GM21528 (cell line): ENCODE results near the gene CLEC11A.
A peak's percentile ranks its signal among the peaks of the same experiment; 100 is the strongest.
"Not testable (repeated sequence)": the region's sequence is repeated elsewhere in the genome, so short reads cannot be mapped to it uniquely, and the experiment has no call there.

Experiments
- ATAC-seq: cut with Tn5 transposase; IDR thresholded peaks from one replicate; pipeline ENCODE4 v1.9.1; 2021; ENCODE audit warnings: mild to moderate bottlenecking, moderate library complexity; ENCODE audit not compliant: unreplicated experiment, low FRiP score

The CLEC11A gene

DNA sequence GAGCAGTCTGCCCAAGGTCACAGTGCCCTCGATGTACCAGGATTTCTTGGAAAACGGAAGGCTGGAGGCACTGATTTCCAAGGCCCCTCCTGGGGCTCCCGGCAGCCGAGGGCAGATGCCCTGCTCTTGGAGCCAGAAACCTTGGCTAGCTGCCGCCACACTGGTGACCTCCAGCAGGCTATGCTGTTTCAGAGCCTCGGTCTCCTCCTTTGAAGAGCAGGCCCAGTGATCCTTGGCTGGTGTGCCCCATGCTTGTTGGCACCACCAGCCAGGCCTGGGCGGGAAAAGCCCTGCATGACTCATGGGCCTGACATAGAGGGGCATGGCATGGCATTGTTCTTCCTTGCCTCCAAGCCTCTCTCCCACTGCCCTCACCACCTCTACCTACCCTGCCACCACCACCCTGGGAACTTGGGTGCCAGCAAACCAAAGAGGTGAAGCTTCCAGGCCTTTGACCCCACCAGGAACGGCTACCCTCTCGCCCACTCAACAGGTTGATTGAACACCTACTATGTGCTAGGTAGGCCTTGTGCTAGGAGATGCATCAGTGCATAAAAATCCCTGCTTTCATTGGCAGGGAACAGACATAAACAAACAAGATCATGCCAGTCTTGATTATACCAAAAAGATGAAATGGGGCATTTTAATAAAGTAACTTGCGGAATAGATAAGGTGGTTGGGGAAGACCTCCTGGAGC is 1.6 kb upstream of the CLEC11A start:
- no peak for ATAC-seq

DNA sequence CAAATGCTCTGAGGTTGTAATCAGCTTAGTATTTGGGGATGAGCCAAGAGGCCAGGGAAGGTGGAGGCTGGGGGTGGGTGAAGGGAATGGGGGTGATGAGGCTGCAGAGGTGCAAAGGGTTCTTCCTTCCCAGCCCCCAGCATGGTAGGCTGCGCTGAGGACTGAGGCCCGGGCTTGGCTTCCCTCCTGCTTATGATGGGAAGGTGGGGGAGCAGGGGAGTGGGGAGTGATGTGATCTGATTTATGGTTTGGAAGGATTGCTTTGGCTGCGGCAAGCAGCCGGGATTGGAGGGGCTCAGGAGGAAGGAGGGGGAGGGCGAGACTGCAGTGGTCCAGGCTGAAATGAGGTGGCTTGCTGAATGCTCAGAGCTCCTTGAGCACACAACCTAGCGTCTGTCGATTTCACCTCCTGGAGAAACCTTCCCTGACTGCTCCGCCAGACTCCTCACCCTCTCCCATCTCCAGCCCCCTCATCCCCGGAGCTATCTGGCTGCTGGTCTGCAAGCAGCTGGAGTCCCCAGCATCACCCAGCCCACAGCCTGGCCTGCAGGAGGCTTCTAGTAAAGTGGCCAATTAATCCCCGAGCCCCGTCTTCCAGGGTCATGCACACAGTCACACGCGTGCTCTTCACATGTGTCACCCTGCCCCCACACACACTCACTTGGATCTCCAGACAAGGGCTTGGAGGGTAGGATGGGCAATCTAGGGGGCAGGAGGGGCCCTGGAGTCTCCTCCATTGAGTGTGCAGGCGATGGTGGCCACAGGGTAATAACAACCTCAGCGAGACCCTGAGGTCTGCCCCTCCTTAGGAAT is 757 bp upstream of the CLEC11A start:
- ATAC-seq = no peak

DNA sequence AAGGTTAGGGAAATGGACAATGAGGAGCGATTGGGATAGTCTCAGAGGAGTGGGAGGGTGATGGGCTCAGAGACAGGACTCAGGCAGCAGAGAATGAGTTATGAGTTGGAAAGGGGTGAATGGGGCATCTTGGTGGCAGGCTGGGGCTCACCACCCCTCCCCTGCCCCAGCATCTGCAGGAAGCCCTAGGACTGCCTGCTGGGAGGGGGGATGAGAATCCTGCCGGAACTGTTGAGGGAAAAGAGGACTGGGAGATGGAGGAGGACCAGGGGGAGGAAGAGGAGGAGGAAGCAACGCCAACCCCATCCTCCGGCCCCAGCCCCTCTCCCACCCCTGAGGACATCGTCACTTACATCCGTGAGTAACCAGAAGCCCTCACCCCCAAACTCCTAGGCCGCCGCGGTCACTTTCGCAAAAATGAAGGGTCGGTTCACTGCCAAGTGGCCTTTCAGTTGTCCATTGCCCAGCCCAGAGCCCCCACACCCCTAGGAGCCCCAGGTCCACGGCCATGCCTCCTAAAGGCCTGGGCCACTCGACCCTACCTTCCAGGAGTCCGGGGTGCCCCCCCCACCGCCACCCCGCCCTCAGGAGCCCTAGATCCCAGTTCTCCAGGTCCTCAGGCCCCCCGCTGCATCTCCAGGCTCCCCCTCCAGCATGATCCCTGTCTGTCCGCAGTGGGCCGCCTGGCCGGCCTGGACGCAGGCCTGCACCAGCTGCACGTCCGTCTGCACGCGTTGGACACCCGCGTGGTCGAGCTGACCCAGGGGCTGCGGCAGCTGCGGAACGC is 764 bp downstream of the CLEC11A start:
- ATAC-seq = no peak

DNA sequence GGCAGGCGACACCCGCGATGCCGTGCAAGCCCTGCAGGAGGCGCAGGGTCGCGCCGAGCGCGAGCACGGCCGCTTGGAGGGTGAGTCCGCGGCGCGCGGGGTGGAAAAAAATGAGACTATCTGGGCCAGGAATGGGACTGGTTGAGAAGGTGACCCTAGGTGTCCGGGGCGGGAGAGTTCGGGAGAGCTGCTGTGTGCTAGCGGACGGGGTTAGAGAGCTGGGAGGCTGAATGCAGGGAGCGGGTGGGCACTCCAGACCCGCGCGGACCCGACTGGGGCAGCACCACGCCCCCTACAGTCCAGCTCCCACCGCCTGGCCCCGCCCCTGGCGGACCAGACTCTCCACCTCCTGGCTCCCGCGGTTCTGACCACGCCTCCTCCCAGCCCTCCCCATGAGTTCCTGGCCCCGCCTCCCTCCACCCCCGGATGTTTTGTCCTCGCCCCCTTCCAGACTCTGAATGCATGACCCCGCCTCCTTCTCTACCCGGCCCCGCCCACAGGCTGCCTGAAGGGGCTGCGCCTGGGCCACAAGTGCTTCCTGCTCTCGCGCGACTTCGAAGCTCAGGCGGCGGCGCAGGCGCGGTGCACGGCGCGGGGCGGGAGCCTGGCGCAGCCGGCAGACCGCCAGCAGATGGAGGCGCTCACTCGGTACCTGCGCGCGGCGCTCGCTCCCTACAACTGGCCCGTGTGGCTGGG is 1.5 kb downstream of the CLEC11A start:
- ATAC-seq = peak; percentile 58

DNA sequence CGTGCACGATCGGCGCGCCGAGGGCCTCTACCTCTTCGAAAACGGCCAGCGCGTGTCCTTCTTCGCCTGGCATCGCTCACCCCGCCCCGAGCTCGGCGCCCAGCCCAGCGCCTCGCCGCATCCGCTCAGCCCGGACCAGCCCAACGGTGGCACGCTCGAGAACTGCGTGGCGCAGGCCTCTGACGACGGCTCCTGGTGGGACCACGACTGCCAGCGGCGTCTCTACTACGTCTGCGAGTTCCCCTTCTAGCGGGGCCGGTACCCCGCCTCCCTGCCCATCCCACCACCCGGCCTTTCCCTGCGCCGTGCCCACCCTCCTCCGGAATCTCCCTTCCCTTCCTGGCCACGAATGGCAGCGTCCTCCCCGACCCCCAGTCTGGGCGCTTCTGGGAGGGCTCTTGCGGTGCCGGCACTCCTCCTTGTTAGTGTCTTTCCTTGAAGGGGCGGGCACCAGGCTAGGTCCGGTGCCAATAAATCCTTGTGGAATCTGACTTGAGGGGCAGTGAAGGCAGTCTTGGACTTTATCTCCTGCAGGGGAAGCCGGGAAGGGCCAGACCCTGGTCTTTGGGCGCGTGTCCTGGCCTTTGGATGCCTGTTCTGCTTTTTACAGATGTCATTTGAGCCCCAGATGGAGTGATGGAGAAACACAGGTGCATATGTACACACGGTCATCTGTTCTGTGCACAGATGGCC is 2.2 kb downstream of the CLEC11A start:
- ATAC-seq = no peak

DNA sequence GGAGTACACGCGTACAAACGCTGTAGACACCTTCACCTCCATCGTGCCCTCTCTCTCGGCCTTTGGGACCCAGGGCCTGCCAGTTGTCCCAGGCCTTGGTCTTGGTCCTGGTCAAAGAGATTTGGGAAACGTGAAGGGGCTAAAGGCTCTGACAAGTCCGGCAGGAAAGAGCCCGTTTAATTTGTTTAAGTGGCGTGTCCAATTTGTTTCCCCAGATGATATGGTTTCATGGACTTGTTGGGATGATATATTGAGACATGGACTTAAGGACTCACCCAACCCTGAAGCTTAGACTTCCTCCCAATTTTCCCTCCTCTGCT is 2.7 kb downstream of the CLEC11A start:
- ATAC-seq = no peak

DNA sequence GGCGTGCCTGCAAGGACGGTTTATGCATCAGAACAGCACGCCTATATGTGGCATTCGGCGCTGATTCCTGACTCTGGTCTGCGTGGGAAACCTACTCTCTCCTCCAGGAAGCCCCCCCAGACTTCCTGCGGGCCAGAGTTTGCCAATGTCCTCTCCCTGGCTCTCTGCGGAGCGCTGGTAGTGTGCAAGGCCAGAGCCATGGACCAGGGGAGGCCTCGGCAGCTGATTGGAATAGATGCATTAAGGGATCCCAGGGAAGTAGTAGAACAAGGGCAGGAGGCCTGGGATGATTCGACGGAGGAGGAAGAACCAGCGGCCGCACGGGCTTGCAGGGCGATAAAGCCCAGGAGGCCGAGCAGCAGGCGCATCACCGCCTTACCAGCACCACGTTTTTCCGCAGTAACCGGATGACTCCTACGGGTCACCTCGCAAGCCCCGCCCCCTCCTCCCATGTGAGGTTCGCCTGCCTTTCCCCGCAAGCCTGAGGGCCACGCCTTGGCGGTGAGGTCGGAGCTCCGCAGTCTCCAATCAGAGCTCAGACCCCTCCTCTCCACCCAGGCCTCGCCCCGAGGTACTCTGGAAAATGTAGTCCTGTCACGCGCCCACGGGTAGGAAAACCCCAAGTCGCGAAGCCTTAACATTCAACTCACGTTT is 5.0 kb downstream of the CLEC11A start:
- ATAC-seq = no peak

DNA sequence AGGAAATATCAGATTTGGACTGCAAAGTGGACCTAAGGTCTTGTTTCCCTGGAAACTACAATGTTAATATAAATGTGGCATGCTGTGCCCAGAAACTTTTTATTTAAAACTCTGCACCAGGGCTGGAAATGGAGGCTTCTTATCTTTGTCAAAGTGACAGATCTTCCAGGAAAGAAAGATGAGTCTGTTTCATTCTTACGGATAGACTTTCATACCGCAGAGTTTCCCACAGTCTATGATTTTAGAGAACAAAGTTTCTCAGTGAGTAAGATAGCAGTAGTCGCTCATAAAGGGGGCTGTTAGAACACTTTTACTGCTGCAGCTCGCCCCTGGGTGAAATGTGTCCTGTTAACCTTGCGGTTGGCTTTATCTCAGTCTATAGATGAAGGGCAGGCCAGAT is 6.7 kb downstream of the CLEC11A start:
- no peak for ATAC-seq

DNA sequence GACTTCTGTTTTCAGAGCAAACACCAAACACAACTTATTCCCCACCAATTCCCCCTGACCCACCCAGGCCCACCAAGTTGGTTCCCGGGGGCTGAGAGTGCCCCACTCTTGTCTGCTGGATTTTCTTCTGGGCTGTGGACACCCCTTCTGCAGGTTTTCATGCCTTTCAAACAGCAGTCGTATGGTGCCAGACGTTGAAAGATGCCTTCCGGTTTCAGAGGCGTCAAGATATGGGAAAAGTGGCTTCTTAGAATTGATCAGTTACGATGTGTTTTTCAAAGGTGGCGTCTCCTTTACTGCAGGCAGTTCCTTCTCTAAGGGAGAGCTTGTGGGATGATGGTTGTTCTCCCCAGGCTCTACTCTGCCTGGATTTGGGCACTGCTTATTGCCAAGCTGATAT is 12.7 kb downstream of the CLEC11A start:
- no peak for ATAC-seq

DNA sequence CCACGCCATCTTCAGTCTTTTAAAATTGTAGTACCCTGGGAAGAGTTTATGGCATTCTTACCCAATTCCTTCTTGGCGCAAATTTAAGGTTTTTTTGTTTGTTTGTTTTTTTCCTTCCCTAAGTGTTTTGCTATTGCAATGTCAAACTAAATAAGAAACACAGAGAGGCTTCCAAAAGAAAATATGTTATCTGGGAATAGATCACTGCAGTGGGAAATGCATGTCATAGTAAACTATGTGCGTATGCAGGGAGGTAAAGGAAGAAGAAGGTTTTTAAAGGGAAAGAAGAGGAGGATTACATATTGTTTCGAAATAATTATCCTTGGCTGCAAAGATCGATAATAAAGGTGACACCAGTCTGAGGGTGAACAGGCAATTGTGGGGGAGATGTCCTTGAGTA is 13.2 kb downstream of the CLEC11A start:
- ATAC-seq = no peak

DNA sequence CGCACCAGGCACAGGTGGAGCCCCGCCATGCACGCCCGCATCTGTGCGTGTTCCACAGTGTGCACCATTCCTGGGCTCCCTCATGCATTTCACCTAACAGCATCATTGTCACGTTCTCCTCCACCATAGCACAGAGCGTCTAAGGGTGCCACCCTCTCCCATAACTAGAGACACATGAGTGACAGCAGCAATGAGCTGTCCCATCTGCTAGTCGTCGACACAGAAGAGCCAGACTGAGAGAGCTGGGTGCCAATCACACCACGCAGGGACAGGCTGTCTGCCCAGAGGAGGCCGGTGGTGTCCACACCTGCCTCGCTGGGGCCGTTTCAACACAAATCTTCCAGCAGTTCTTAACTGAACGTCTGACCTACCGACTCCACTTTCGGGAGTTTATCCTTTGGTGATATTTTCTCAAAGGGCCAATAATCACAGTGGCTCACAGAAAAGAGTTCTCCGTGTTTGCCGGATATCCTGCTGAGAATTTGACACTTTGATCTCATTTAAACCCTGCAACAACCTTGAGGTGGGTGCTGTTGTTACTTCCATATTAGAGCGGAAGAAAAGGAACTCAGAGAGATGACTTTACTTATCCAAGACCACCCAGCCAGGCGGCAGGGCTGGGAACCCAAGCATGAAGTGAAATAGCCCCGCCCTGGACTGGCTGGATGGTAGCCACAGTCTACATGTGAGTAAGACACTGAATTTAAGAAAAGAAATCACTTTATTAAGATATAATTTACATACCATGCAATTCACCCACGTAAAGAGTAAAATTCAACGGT is 16.2 kb downstream of the CLEC11A start:
- ATAC-seq = no peak

DNA sequence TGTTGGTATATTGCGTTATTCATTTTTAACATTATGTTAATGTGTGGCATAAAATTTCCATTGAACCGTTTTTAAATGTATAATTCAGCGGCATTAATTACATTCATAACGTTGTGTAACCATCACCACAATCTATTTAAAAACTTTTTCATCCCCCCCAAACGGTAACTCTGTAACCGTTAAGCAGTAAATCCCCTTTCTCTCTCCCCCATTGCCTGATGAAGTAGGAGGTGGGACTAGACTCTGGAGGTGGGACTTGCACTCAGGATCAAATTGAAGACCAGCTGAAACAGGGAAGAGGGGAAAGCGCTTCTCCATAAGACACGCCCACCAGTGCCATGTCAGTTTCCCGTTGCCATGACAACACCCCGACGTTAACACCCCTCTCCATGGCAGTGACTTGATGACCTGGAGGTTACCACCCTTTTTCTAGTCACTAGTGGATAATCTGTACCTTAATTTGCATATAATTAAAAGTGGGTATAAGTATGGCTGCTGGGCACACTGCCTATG is 16.8 kb downstream of the CLEC11A start:
- ATAC-seq = no peak

DNA sequence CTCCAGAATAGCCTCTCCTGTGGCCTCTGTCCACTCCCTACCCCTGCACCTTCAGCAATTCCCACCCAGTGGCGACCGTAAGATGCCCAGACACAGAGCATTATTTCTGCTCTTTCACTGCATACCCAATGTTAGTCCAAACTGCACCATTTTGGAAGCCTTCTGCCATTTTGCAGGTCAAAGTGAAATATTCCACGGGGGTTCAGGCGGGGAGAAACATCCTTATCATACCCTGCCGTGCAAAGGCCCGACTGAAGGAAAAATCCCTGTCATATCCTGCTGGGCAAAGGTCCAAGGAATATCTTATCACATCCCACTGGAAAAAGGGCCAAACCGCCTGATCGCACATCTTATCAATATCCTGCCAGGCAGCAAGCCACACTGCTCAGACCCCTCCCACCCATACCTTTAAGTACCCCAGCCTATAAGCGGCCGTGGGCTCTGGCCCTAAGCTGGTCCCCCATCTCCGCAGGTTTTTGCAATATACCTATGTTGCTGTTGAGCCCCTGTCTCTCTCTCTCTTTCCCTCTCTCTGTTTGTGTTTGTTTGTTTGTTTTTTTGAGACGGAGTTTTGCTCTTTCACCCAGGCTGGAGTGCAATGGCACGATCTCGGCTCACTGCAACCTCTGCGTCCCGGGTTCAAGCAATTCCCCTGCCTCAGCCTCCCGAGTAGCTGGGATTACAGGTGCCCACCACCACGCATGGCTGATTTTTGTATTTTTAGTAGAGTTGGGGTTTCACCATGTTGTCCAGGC is 18.2 kb downstream of the CLEC11A start:
- ATAC-seq = no peak

DNA sequence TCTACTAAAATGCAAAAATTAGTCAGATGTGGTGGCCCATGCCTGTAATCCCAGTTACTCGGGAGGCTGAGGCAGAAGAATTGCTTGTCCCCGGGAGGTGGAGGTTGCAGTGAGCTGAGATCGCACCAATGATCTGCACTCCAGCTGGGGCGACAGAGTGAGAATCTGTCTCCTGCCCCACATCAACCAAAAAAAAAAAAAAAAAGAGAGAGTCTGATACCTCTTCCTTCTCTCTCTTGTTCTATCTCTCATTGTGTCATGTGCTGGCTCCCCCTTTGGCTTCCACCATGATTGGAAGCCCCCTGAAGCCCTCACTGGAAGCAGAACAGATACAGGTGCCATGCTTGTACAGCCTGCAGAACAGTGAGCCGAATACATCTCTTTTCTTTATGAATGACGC is 20.4 kb downstream of the CLEC11A start:
- ATAC-seq = no peak

DNA sequence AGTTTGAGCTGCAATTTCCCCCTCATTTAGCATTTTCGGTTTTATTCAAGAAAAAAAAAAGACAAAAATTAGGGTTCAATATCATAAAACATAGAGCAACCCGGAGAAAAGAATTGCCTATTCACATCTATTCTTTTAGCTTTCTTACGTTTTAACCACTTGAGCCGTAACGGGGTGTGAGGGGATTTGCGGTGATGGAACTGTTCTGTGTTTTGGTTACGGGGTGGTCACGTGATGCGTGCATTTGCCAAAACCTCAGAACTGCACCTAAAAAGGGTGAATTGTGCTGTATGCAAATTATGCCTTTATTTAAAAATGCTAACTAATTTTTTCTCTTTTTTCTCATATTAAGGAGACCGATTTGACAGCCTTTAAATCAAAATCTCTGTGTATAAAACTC is 22.1 kb downstream of the CLEC11A start:
- no peak for ATAC-seq

DNA sequence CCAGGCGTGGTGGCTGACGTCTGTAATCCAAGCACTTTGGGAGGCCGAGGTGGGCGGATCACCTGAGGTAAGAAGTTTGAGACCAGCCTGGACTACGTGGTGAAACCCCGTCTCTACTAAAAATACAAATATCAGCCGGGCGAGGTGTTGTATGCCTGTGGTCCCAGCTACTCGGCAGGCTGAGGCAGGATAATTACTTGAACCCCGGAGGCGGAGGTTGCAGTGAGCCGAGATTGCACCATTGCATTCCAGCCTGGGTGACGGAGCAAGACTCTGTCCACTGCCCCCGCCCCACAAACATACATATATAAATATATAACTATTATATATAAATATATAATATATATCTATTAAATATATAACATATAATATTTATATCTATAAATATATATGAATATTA is 24.0 kb downstream of the CLEC11A start:
- not testable (repeated sequence) for ATAC-seq

DNA sequence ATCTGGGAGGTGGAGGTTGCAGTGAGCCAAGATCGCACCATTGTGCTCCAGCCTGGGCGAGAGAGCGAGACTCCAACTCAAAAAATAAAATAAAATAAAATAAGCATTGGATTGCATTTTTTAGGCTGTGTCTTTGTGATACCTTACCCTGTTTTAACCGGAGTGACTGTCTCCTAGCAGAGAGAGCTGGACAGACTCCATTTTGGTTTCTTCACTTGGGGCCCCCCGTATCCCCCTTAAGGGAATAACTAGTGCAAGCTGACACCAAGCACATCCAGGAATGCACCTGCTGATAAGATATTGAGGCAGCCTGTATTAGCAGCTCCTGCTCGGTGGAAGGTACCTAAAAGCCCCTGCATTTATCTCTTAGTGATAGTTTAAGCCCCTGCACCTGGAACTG is 26.3 kb downstream of the CLEC11A start:
- no peak for ATAC-seq

DNA sequence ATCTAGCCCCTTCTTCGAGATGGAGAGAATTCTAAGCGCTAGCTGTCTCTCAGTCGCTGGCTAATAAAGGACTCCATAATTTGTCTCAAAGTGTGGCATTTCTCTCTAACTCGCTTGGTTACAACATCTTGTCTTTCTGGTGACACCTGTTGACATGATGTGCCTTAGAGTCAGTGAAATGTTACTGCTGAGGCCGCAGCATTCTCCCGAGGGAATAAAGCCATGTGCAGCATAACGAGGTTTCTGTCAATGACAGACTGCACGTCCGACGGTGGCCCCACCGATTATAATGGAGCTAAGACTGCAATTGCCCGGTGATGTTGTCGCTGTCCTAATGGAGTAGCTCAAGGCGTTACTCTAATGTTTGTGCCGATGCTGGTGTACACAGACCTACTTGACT is 26.8 kb downstream of the CLEC11A start:
- ATAC-seq = no peak
